ENCODE data around the gene DUSP7. TPM values are rescaled to one million over a fixed set of nuclear protein-coding genes. Genes with fewer than 3 reads are reported as not detected.

Gene DUSP7
- total RNA-seq, 1 donor from 2014 or later = 2.4 TPM

GRCh38 chr3:52025453-52025852 is 30.9 kb downstream of the DUSP7 start:
- Mint-ChIP-seq H3K36me3 (no peaks in the 10 kb centered on the region), H3K4me3 (no peak overlapping the region), H3K27ac (peak overlapping the region; percentile 69), H3K4me1 (peaks cover 46% of the 10 kb centered on the region), H3K27me3 (ENCODE audit: insufficient read depth, low read depth) (peaks cover 2% of the 10 kb centered on the region), H3K9me3 (no peaks in the 10 kb centered on the region)
- Histone ChIP-seq H3K27ac (no peak overlapping the region), H3K9ac (no peak overlapping the region), H3K4me3 (no peak overlapping the region), H3K9me3 (ENCODE audit: low read depth) (no peaks in the 10 kb centered on the region), H2AFZ (replicated peaks) (no peak overlapping the region), H3K79me2 (ENCODE audit: low read depth) (no peaks in the 10 kb centered on the region), H3K27me3 (no peaks in the 10 kb centered on the region), H3K4me2 (no peak overlapping the region), H3K4me1 (peaks cover 25% of the 10 kb centered on the region), H3K36me3 (no peaks in the 10 kb centered on the region), H3F3A (ENCODE audit: low read depth) (no peaks in the 10 kb centered on the region), H4K20me1 (ENCODE audit: low read depth) (no peaks in the 10 kb centered on the region)
- TF ChIP-seq EZH2 (IDR thresholded peaks at IDR 0.05) (no peak), CTCF (IDR thresholded peaks at IDR 0.05) (no peak), EZH2phosphoT487 (IDR thresholded peaks at IDR 0.05) (no peak)
- DNase-seq (ENCODE audit: low spot score) = no peak

DNA sequence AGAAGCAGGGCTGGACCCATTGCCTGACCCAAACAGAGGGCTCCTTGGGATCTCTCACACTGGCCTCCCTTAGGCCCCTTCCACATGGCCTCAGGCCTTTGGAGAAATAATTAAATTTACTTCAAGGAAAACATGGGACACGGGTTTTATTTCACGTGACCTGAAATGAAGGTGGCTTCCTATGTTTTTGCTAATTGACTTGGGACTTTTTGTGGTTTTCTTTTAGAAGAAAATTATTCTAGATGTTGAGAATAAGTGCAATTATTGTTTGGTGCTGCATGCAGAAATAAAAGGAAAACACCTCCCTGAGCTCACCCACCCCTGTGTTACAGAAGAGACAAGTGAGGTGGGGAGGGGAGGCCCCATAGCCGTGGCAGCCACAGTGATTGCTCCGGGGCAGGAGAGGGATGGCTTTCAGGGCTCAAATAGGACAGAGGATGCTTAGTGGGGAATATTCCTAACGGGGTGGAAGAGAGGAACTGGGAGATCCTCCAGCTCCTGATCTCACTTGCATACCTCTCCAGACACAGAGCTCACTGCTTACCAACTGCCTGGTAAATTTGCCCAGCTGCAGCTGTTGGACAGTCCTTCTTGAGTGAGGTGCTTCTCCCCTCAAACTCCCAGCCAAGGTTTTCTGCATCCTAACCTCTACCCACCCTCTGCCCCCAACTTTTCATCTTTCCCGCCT is 31.5 kb downstream of the DUSP7 start:
- H3K36me3 ChIP-seq = no peaks in the 10 kb centered on the region
- H3K4me1 Mint-ChIP-seq = peaks cover 48% of the 10 kb centered on the region
- no peak overlapping the region for H3K27ac ChIP-seq
- no peak overlapping the region for H3K9ac ChIP-seq
- no peak overlapping the region for H3K4me3 ChIP-seq
- peaks cover 25% of the 10 kb centered on the region for H3K4me1 ChIP-seq
- no peak overlapping the region for H2AFZ ChIP-seq (replicated peaks)
- no peaks in the 10 kb centered on the region for H3F3A ChIP-seq (ENCODE audit: low read depth)
- DNase-seq (ENCODE audit: low spot score) = no peak
- no peaks in the 10 kb centered on the region for H3K9me3 Mint-ChIP-seq
- no peaks in the 10 kb centered on the region for H3K36me3 Mint-ChIP-seq
- no peak overlapping the region for H3K4me2 ChIP-seq
- H3K9me3 ChIP-seq (ENCODE audit: low read depth) = no peaks in the 10 kb centered on the region
- peaks cover 2% of the 10 kb centered on the region for H3K27me3 Mint-ChIP-seq (ENCODE audit: insufficient read depth, low read depth)
- TF ChIP-seq EZH2 (IDR thresholded peaks at IDR 0.05) = no peak
- no peak for TF ChIP-seq EZH2phosphoT487 (IDR thresholded peaks at IDR 0.05)
- no peak for TF ChIP-seq CTCF (IDR thresholded peaks at IDR 0.05)
- no peak overlapping the region for H3K4me3 Mint-ChIP-seq
- no peaks in the 10 kb centered on the region for H3K27me3 ChIP-seq
- peak overlapping the region; percentile 69 for H3K27ac Mint-ChIP-seq
- H4K20me1 ChIP-seq (ENCODE audit: low read depth) = no peaks in the 10 kb centered on the region
- no peaks in the 10 kb centered on the region for H3K79me2 ChIP-seq (ENCODE audit: low read depth)

DNA sequence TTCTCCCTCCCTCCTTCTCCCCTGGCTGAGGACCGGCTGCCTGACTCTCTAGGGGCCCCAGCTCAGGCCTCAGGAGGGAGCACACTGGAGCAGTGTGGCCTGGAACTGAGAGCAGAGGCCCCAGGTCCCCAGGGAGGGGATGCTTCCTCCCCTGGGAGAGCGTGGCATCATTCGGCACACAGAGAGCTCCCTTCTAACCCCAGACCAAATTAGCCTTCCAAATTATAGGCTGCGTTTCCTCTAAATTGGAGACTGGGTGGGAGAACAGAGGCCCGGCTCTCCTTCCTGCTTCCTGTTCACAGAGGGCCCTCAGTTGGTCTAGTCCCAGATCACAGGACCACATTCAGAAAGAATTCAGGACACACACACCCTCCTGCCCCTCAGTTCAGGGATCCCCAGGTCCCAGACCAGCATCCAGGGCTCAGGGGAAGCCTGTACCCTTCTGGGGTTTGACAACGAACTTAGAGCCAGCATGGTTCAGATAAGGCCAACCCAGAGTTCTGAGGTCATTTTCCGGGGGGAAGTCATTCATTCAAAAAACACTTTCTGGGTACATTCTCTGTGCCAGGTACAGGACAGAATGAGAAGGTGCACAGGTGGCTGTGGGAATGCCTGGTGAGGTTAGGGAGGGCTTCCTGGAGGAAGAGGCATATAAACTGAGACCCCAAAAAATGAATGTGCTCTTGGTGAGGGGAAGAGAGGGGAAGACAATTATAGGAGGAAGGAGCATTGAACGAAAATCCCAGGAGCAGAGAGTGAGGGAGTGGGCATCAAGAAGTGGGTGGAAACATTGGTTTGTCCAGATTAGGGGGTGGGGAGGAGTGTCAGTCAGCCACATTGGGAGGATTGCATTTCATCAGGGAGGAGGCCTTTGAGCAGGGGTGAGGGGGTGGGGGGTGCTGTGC is 32.3 kb downstream of the DUSP7 start:
- Mint-ChIP-seq H3K27me3 (ENCODE audit: insufficient read depth, low read depth) (peaks cover 2% of the 10 kb centered on the region), H3K36me3 (no peaks in the 10 kb centered on the region), H3K27ac (peak overlapping the region; percentile 29), H3K4me1 (peaks cover 50% of the 10 kb centered on the region), H3K9me3 (no peaks in the 10 kb centered on the region), H3K4me3 (no peak overlapping the region)
- no peaks in the 10 kb centered on the region for H3K9me3 ChIP-seq (ENCODE audit: low read depth)
- no peak for DNase-seq (ENCODE audit: low spot score)
- no peak overlapping the region for H3K9ac ChIP-seq
- H2AFZ ChIP-seq (replicated peaks) = peak overlapping the region; percentile 1
- no peaks in the 10 kb centered on the region for H3K79me2 ChIP-seq (ENCODE audit: low read depth)
- H3K36me3 ChIP-seq = no peaks in the 10 kb centered on the region
- no peaks in the 10 kb centered on the region for H4K20me1 ChIP-seq (ENCODE audit: low read depth)
- H3K4me2 ChIP-seq = no peak overlapping the region
- no peak for TF ChIP-seq EZH2 (IDR thresholded peaks at IDR 0.05)
- no peak for TF ChIP-seq EZH2phosphoT487 (IDR thresholded peaks at IDR 0.05)
- TF ChIP-seq CTCF (IDR thresholded peaks at IDR 0.05) = no peak
- H3K27ac ChIP-seq = no peak overlapping the region
- no peaks in the 10 kb centered on the region for H3F3A ChIP-seq (ENCODE audit: low read depth)
- peaks cover 25% of the 10 kb centered on the region for H3K4me1 ChIP-seq
- H3K27me3 ChIP-seq = no peaks in the 10 kb centered on the region
- H3K4me3 ChIP-seq = no peak overlapping the region
